CD4-positive, alpha-beta T cell treated with Interleukin-15 for 1 hour (primary cell): Measurements from ENCODE around the gene PRKCZ.
A peak's percentile ranks its signal among the peaks of the same experiment; 100 is the strongest.

Source experiments
- DNase-seq: peaks from one replicate; pipeline ENCODE4 v3.0.0-alpha.2; 2020

The PRKCZ gene

DNA sequence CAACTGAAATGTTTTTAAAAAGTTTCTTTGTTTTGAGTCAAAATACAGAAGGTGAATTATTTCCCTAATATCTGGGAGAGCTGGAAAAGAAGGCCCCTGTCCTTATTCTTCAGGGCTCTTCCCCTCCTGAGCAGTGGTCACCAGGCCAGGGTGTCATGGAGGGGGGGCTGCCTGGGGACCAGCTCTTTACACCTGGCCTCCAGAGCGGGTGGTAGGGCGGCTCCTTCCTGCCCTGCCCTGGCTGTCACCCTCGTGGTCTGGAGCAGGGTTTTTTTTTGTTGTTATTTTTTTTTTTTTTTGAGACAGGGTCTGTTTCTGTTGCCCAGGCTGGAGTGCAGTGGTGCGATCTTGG lies 184.5 kb downstream of the PRKCZ start:
- DNase-seq = peak; percentile 71
